OCI-LY3 (cell line): ENCODE measurements around the gene GRID2.

Experiments
- EZH2phosphoT487 ChIP-seq: fragments of 200-600 bp; shearing (Covaris generic); IDR thresholded peaks from 2 replicates; pipeline ENCODE4 v1.6.1; 2018; ENCODE audit warnings: antibody characterized with exemption, mixed run types, low read depth
- TF ChIP-seq, protein P1 (sequence below): fragments of 200-600, 300-600 bp; sonication (generic); IDR thresholded peaks from 2 replicates; pipeline ENCODE4 v1.5.1; 2014; ENCODE audit warnings: antibody characterized with exemption, low read length, low read depth

- TF ChIP-seq, protein P1, sequence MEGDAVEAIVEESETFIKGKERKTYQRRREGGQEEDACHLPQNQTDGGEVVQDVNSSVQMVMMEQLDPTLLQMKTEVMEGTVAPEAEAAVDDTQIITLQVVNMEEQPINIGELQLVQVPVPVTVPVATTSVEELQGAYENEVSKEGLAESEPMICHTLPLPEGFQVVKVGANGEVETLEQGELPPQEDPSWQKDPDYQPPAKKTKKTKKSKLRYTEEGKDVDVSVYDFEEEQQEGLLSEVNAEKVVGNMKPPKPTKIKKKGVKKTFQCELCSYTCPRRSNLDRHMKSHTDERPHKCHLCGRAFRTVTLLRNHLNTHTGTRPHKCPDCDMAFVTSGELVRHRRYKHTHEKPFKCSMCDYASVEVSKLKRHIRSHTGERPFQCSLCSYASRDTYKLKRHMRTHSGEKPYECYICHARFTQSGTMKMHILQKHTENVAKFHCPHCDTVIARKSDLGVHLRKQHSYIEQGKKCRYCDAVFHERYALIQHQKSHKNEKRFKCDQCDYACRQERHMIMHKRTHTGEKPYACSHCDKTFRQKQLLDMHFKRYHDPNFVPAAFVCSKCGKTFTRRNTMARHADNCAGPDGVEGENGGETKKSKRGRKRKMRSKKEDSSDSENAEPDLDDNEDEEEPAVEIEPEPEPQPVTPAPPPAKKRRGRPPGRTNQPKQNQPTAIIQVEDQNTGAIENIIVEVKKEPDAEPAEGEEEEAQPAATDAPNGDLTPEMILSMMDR: no peak
- TF ChIP-seq EZH2phosphoT487: no peak
Observed at GRCh38 chr4:92524131-92524530, 220.4 kb downstream of the GRID2 start.
